CD4-positive, alpha-beta T cell treated with Interleukin-17A for 1 hour (primary cell): ENCODE measurements around the gene LRRTM1.

ENCODE experiments used
- DNase-seq: peaks from one replicate; pipeline ENCODE4 v3.0.0-alpha.2; 2020

LRRTM1 gene, protein sequence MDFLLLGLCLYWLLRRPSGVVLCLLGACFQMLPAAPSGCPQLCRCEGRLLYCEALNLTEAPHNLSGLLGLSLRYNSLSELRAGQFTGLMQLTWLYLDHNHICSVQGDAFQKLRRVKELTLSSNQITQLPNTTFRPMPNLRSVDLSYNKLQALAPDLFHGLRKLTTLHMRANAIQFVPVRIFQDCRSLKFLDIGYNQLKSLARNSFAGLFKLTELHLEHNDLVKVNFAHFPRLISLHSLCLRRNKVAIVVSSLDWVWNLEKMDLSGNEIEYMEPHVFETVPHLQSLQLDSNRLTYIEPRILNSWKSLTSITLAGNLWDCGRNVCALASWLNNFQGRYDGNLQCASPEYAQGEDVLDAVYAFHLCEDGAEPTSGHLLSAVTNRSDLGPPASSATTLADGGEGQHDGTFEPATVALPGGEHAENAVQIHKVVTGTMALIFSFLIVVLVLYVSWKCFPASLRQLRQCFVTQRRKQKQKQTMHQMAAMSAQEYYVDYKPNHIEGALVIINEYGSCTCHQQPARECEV

DNA sequence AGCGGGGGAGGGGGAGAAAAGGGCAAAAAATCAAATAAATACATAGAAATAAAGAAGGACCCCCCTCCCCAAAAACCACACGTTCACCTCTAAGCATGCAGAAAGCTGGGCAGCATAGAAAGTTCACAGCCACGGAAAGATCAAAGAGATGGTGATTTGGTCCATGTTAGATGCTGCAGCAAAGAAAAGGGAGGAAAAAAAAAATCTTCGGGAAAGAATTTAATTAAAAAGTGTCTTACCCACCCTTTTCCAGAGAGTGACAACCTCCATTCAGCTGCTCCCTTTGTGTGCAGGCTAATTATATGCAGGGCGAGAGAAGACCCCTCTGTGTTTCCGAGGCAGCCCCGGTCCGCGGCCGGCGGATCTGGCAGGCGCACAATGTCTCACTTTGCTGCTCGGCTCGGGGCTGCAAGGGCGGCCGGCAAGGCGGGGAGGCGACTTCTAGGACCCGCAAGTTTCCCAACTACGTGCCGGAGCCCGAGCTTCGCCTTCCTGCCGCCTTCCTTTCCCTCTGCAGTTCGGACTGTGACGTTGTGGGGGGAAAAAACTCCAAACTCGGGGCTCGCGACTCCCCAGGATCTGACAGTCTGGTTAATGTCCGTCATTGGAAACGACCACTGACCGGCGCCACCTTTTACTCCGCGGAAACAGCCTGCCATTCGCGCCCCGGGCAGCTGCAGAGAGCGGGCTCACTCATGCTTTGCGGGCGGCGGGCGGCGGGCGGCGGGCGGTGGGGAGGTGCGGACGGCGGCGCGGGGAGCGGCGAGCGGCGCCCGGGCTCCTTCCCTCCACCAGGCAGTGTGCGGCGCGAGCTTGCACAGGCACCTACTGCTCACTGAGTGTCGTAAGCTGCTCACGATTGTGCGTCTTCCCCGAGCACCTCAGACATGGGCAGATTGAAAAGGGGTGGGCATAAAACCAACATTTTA, at the start of gene LRRTM1:
LRRTM1 (minus strand) TSS at position 844 of the 929 bp plus-strand sequence. CDS start 933 bp downstream, outside the sequence.
- DNase-seq, result no peak

DNA sequence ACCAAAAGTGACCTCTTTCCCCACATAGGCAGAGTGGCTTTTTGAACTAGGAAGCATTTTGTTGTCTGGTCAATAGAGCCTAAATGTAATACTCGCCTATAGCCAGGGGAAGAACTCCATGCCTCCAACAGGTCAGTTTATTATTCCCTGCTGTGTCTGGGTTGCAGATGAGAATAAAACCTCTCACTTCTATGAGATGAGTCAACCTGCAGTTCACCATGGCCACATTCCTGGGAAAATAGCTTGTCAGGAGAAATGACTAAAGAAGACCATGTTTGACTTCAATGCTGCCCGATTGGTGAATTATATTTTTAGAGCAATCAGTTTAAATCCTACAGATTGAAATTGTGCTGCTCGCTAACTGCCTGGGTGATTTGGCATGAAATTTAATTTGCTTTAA, 46.7 kb upstream of the LRRTM1 start:
- DNase-seq, result no peak

DNA sequence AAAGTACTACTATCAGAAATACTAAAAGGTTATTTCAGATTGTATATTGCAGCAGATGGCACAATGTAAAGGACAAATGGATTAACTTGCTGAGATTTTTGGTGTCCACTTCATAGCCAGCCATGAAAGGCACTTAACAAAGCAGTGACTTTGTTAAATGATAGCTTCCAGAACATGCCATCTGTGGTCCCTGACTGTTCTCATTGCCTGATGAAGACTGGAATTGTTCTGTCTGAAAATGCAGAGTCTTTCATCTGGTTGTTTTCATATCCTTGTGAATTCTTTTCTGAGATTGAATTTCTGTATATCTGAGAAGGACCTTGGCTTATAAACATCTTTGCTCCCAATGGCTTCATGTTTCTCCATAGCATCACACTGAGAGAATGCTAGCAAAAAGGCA, 44.4 kb upstream of the LRRTM1 start:
- no peak for DNase-seq

DNA sequence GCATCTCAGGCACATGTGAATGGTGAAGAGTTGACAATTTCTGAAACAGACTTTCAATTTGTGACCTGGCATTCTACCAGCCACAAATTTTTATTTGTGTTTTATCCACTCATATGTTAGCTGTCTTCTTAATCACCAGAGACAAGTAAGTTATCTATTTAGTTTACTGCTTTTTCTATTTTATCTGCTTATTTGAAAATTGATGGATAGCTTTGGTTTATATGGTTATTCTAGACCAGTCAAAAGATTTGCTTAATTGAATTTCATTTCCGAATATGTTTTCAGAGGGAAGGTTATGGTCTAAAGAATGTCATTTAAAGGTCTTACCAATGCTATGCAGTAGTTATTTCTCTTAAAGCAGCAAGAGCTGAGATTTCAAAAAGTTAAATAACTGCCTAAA, 43.5 kb upstream of the LRRTM1 start:
- DNase-seq, result no peak

DNA sequence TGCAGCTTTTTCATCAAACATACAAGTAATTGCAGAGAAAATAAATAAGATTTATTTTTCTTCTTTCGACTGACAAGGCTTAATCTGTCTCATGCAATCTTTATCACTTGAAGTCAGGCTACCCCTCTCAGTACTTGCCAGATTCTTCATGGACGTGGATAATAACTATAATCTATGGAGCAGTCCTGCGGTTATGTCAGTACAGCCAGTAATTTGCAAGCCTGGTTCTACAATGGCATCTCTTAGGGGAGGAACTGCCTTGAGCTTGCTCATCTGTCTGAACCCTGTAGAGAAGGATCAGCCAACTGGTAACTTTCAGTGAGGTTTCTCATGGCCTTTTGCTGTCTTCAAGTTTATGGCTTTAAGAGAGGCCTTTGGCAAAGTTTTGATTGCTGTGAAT, 35.5 kb upstream of the LRRTM1 start:
- DNase-seq, result no peak

DNA sequence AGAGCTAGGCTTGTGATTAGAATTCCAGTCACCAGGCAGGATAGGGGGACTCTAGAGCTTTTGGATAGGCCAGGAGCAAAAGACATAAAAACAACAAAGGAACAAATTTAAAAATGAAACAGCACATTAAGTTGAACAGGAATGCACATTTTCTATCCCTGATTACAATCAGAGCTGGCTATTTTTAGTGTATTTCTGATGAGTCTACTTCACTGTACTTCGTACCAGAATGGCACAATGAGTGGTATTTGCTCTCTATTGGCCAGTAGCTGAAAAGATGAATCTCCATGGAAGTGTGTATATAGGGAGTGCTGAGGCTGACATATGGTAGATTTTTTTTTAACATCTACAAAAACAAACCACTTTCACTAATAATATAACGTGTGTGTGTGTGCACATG, 34.2 kb upstream of the LRRTM1 start:
- DNase-seq, result no peak

DNA sequence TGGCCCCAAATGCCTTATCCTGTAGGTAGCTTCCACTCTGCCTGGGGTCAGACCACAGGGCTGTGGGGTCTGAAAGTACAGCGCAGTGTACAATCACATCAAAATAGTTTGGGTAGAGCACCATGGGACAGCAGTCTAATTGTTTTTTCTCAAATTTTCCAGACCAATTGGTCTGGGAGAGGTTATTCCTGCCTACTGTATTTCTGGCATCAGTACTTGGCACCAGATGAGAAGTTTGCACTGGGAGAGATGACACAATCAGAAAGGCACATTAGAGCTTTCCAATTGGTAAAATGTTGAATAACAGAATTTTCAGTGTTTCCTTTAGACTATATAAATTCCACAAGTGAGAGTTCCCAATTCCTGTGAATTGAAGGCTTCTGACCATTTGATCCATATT, 30.9 kb upstream of the LRRTM1 start:
- DNase-seq, result no peak

DNA sequence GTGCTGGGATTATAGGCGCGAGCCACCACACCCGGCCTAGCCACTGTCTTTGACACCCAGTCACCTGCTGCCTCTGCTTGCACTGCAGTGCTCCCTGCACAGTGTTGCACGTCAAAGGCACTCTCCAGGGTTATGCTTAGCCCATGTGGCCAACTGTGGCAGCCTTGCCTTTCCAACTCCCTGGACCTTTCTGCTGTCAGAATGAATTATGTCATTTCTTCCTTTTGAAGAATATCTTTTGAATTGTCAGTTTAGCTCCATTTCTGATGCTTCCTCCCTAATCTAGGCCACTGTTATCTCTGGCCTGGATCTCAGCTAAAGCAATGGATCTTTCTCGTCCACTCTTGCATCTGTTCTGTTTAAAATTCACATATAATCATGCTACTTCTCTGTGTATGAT, 29.3 kb upstream of the LRRTM1 start:
- DNase-seq, result no peak

DNA sequence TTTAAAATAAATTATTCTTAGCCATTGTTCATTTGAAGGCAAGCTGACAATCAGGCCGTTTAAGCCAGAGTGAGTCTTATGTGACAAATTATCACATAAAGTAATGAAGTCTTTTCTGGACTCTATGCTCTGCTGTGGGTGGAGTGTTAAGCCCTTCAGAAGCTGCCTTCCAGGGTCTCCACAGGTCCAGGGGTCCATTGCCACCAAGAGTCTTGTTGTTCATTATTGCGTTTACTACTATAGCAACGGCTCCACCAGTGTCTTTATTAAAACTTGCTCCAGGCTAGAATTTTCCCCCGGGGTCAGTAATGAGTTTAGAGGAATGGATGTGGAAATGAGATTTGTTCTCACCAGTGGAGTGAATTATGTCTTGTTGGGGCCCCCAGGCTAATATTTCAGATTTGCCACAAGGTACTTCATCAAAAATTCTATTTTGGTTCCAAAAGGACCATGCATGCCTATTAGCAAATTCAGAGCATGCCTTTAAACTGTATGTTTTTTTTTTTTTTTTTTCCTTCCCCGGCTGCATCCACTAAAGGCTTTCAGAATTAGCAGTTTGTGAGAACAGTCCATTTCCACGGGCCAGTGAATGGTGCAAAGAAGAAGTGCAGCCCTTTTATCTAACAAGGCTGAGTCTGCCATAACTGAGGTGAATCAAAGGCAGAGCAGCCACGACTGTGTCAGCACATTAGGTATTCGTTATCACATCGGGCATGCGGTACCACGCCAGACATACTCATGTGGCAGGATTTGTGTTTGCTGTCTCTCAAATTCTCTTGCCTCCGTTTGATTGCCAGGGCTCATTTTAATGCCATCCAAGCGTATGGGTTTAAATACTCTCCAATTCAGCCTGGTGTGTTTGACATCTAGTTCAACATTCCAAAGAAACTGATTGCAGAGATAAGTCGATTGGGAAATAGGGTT, 26.2 kb upstream of the LRRTM1 start:
- no peak for DNase-seq

DNA sequence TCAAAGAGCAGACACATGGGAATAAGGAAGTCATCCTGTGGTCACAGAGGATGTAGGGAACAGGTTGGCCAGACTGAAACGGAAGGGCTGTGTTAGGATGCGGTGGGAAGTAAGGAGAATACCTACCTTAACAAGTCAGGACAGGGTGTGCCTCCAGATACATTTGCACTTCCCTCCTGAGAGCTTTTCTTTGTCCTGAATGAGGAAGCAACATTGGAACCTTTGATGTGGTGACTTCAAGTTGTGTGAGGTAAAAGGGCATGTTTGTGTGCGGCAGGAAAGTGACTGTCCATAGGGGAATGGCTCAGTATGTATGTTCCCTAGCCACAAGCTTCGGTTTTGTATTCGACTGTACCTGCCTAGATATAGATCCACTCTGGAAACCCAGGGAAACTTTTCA, 24.9 kb upstream of the LRRTM1 start:
- DNase-seq, result no peak

DNA sequence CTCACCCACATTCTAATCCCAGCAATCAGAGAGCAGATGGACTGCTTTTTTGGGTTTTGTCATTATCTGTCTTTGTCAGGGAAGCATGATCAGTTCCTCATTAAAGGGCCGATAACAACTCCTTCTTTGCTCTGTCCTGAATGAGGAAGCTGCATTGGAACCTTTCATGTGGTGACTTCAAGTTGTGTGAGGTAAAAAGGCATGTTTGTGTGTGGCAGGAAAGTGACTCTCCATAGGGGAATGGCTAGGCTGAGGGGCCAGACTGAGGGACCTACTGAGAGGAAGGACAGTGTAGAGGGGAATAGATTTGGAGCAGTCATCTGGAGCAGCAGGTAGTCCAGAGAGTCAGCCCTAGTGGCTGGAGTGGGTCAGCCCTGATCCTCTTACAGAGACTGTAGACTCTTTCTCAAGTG, 23.6 kb upstream of the LRRTM1 start:
- DNase-seq, result no peak

DNA sequence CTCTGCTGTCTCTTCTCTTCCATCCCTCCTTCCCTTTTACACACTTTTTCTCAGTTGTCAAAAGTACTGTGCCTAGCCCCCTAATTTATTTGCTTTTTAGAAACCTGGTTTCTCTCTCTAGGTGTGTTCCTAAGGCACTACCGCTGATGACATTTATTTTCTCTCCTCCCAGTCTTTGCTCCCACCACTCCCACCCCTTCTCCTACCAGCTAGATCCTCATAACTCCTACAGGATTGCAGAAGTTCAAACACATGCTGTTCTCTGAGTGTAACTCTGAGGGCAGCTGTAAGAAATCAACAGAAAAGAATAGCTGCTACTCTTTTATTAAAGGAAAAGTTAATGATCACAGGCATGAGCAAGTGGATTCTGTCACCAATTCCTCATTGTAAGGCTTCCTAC, 22.3 kb upstream of the LRRTM1 start:
- no peak for DNase-seq

DNA sequence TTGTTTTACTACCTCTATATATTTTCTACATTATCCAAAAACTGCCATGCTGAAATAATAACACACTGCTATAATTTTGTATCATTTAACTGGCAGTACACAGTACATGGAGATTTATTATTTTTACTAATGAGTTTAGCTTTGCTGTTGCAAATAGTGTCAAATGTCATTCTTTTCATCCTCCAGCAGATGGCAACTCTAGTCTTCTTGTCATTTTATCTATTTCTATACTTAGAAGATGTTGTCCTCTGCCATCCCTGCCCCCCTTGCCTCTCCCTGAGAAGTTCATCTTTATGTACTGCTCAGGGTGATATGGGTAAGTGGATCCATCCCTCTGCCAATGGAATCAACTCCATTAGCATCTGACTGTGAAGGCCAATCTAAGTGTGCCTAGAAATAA, 21.7 kb upstream of the LRRTM1 start:
- no peak for DNase-seq

DNA sequence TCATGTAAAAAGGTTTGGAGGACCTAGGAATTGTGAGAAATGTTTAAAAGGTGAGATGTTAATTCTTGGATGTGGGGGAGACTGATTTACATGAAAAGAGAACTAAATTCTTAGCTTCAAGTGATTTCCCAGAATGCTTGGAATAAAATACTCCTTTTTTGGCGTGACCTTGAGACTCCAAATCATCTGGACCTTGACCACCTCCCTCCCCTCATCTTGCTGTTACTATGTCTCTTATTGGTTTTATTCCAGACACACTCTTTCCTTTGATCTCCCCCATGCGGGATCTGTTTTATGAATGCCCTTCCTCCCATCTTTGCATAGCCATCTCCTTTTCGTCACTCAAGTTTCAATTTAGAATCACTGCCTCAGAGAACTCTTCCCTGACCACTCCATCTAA, 20.0 kb upstream of the LRRTM1 start:
- no peak for DNase-seq

DNA sequence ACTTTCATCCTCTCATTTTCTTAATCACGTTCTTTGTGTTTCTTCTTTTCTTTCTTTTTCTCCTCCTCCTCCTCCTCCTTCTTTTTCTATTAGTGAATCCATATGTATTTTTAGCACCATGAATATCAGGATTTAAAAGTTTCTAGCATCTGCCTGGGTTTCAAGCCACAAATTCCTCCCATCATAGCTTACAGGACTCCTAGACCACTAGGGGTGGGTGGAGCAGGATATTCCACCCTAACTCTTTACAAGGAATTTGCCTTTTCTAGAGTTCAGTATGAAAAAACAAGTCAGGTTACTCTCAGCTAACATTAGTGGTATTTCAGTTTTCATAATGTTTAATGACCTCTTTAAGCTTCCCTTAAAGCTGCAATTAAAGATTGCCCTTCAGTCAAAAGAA, 19.1 kb upstream of the LRRTM1 start:
- DNase-seq, result no peak

DNA sequence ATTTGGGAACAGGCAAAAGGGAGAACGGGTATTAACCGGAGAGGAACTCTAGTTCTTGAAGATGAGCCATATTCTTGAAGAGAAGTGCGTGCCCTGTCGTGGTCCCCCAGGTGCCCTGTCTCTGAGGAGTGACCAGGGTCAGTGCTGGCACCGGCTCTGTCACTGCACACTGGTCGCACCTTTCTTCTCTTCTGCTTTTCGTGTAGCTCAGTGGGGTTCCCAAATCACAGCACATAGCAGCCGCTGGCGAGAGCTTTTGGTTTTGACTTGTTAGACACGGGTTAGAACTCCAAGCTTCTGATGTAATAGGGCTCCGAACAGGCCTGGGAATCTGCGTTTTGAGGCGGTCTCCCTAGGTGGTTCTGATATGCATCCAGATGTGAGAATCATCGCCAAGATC, 18.4 kb upstream of the LRRTM1 start:
- no peak for DNase-seq

DNA sequence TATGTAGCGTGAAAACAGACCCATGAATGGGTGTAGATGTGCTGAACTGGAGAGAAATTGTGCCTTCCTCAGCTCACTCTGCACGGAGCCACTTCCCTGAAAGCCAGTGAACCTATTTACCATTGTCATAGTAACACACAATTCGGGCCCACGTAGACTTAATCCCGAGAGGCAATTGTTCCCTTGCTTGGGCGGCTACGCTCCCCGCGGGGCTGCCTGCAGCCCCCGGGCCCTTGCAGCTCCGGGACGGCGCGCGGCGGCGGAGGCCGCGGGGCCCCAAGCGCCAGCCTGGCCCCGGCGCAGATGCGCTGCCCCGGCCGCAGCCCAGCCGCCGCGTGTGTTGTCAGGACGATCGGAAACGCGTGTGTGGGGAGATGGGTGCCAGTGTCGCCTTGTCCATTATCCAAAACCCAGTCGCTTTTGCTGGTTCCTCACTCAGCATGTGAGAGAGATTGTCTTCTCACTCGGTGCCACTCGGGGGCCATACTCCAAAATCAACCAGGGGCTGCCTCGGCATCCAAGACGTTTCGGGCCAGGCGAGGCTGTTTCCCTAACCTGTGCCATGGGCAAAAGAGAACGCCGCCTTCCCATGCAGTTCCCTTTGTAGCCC, 17.9 kb upstream of the LRRTM1 start:
- no peak for DNase-seq

DNA sequence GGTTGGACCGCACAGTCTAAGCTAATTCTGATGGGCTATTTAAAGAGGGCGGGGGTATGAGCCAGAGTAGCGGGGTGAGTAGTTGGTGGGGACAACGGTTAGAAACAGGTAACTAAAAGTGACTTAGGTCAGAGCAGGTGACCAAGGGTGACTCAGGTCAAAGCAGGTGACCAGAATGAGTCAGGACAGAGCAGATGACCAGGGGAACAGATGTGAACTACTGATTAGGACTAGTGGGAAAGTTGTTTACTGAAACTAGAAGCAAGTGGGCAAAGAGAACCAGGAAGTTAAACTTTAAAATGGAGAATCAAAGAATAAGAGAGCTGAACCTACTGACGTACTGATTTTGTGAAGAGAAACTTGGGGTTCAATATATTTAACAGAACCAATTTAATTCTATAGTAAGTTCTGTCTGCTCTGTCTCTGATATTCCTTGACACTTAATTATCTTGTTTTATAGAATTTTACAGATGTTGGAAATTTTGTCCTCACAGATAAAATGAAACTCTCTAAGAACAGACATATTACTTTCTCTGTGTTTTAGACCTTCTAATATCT, 7.8 kb upstream of the LRRTM1 start:
- no peak for DNase-seq

DNA sequence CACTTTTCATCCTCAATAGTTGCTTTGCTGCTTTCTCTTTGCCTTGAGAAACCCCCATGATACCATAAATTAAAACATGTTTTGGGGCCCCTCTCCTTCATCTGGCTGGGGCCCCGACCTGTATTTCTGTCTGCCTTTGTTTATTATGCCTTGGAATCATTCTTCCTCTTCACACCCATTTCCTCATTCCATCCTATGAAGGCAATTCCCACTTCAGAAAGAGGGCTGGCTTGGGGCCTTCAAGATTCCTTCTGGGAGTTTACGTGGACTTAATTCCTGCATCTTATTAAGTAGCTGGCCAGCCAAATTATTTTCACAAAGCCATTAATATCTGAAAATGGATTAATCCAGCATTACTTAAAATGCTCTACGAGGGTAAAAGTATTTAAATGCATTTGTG, 6.8 kb upstream of the LRRTM1 start:
- no peak for DNase-seq

DNA sequence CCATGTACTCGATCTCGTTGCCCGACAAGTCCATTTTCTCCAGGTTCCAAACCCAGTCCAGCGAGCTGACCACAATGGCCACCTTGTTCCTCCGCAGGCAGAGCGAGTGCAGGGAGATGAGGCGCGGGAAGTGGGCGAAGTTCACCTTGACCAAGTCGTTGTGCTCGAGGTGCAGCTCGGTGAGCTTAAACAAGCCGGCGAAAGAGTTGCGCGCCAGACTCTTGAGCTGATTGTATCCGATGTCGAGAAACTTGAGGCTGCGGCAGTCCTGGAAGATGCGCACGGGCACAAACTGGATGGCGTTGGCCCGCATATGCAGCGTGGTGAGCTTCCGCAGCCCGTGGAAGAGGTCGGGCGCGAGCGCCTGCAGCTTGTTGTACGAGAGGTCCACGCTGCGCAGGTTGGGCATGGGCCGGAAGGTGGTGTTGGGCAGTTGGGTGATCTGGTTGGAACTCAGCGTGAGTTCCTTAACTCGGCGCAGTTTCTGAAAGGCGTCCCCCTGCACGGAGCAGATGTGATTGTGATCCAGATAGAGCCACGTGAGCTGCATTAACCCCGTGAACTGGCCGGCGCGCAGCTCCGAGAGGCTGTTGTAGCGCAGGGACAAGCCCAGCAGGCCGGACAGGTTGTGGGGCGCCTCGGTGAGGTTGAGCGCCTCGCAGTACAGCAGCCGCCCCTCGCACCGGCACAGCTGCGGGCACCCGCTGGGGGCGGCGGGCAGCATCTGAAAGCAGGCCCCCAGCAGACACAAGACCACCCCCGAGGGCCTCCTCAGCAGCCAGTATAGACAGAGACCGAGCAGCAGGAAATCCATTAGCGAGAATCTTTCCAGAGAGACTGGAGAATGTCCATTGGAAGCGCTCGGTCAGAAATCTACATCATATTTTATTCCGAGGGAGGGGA, 1.3 kb downstream of the LRRTM1 start:
- no peak for DNase-seq
